A549 (cell line): ENCODE results near the gene NTRK1. TPM values are rescaled to one million over a fixed set of nuclear protein-coding genes. Genes with fewer than 3 reads are reported as not detected.

Experiments
- ATAC-seq, 2 experiments: fragments of 200-7000 bp in 1 of 2; fragments of >200 bp in 1 of 2; cut with Nextera tagmentation in 1 of 2; cut with Tn5 transposase in 1 of 2; 3 replicates each; pipeline versions ENCODE4 v1.8.0 to v1.9.1; 2018 to 2020; ENCODE audit warnings: mild to moderate bottlenecking in 1 of 2, moderate library complexity in 1 of 2
- CTCF ChIA-PET: fragments of 300-600 bp; sonication (Branson Sonifier 250); formaldehyde crosslinking; extraction: SDS; loops from one replicate; lab custom pipeline; 2021; ENCODE audit warnings: antibody characterized with exemption, inconsistent platforms; lab: Yijun Ruan, JAX
- POLR2A ChIA-PET: fragments of 350-600 bp; formaldehyde crosslinking; extraction: SDS; loops from one replicate; lab custom pipeline; 2021; ENCODE audit warnings: antibody characterized with exemption, inconsistent platforms; lab: Yijun Ruan, JAX
- DNase-seq, 2 experiments: peaks; one replicate each; pipeline versions ENCODE4 v3.0.0 to v3.0.0-alpha.2; 2011 to 2016; ENCODE audit warnings: low read depth in 1 of 2, low spot score in 1 of 2
- FAIRE-seq: peaks from 2 replicates; lab custom pipeline; 2011; peaks lifted over from hg19 to GRCh38; lab: Jason Lieb, UNC
- H3K27ac ChIP-seq, 2 experiments: fragments of >200 bp; sonication (Bioruptor Twin); formaldehyde crosslinking; 3 replicates each; pipeline ENCODE4 v1.5.1; 2016 to 2017
- H3K4me1 ChIP-seq: fragments of >200 bp; sonication (Bioruptor Twin); formaldehyde crosslinking; 3 replicates; pipeline ENCODE4 v1.6.1; 2016
- H3K4me2 ChIP-seq: fragments of >200 bp; sonication (Bioruptor Twin); formaldehyde crosslinking; 3 replicates; pipeline ENCODE4 v1.6.1; 2016
- H3K4me3 ChIP-seq: fragments of >200 bp; sonication (Bioruptor Twin); formaldehyde crosslinking; 3 replicates; pipeline ENCODE4 v1.5.1; 2016
- H3K9me3 ChIP-seq: fragments of >200 bp; sonication (Bioruptor Twin); formaldehyde crosslinking; 3 replicates; pipeline ENCODE4 v1.6.1; 2016
- BCL3 ChIP-seq: fragments of >200 bp; sonication (Bioruptor Twin); formaldehyde crosslinking; IDR thresholded peaks from 3 replicates; pipeline ENCODE4 v1.6.1; 2016
- CBX2 ChIP-seq: fragments of 200-600 bp; sonication (generic); IDR thresholded peaks from 2 replicates; pipeline ENCODE4 v1.6.1; 2016; ENCODE audit warnings: low read depth, mild to moderate bottlenecking, borderline replicate concordance
- EHF ChIP-seq: fragments of 250-450 bp; sonication (Bioruptor Pico); IDR thresholded peaks from 2 replicates; pipeline ENCODE4 v1.5.0; 2020; ENCODE audit warnings: mild to moderate bottlenecking
- ELK1 ChIP-seq: fragments of 150-350 bp; IDR thresholded peaks from 2 replicates; pipeline ENCODE4 v1.6.1; 2014; ENCODE audit warnings: low read depth, mild to moderate bottlenecking, low read length
- FOSB ChIP-seq: fragments of 250-450 bp; sonication (Bioruptor Pico); IDR thresholded peaks from 2 replicates; pipeline ENCODE4 v1.5.0; 2020; ENCODE audit warnings: mild to moderate bottlenecking, moderate library complexity
- FOXS1 ChIP-seq: fragments of 250-450 bp; sonication (Bioruptor Pico); IDR thresholded peaks from 2 replicates; pipeline ENCODE4 v1.5.0; 2020; ENCODE audit warnings: mild to moderate bottlenecking, moderate library complexity
- HES2 ChIP-seq: fragments of >200 bp; sonication (Bioruptor Twin); formaldehyde crosslinking; IDR thresholded peaks from 2 replicates; pipeline ENCODE4 v1.6.1; 2016
- HEYL ChIP-seq: fragments of 250-450 bp; sonication (Bioruptor Pico); IDR thresholded peaks from 2 replicates; pipeline ENCODE4 v1.8.0; 2021; ENCODE audit warnings: mild to moderate bottlenecking, moderate library complexity
- HMGXB4 ChIP-seq: fragments of 250-450 bp; sonication (Bioruptor Pico); IDR thresholded peaks from 2 replicates; pipeline ENCODE4 v1.5.0; 2021; ENCODE audit warnings: mild to moderate bottlenecking, moderate library complexity, borderline replicate concordance
- HOXA7 ChIP-seq: fragments of 250-450 bp; sonication (Bioruptor Pico); IDR thresholded peaks from 2 replicates; pipeline ENCODE4 v1.5.0; 2020; ENCODE audit warnings: mild to moderate bottlenecking, moderate library complexity
- JUNB ChIP-seq: fragments of >200 bp; sonication (Bioruptor Twin); formaldehyde crosslinking; IDR thresholded peaks from 2 replicates; pipeline ENCODE4 v1.6.1; 2016
- KDM5A ChIP-seq: fragments of 200-600 bp; sonication (generic); IDR thresholded peaks from 2 replicates; pipeline ENCODE4 v1.6.1; 2016; ENCODE audit warnings: antibody characterized with exemption, mild to moderate bottlenecking
- MYC ChIP-seq: IDR thresholded peaks from 2 replicates; pipeline ENCODE4 v1.6.1; 2012; ENCODE audit warnings: mild to moderate bottlenecking, inconsistent platforms, low read length, improper control_type of control experiment, borderline replicate concordance
- NFE2L2 ChIP-seq: fragments of 150-350 bp; conservative IDR thresholded peaks from 2 replicates; pipeline ENCODE4 v1.6.1; 2014; ENCODE audit warnings: low read length
- RARB ChIP-seq: fragments of 250-450 bp; sonication (Bioruptor Pico); IDR thresholded peaks from 2 replicates; pipeline ENCODE4 v1.8.0; 2021; ENCODE audit warnings: mild to moderate bottlenecking, moderate library complexity
- RCOR1 ChIP-seq: fragments of 150-350 bp; IDR thresholded peaks from 2 replicates; pipeline ENCODE4 v1.6.1; 2014; ENCODE audit warnings: antibody characterized with exemption, low read length, low read depth
- RFX5 ChIP-seq: fragments of 450-650 bp; IDR thresholded peaks from 2 replicates; pipeline ENCODE4 v1.7.1; 2014; ENCODE audit warnings: antibody characterized with exemption, mild to moderate bottlenecking, moderate library complexity
- RNF2 ChIP-seq: fragments of 200-600 bp; sonication (generic); IDR thresholded peaks from 2 replicates; pipeline ENCODE4 v1.6.1; 2016; ENCODE audit warnings: low read depth, mild to moderate bottlenecking, antibody characterized with exemption, moderate library complexity, borderline replicate concordance
- SREBF2 ChIP-seq: fragments of 450-650 bp; IDR thresholded peaks from 2 replicates; pipeline ENCODE4 v1.6.1; 2014; ENCODE audit warnings: mild to moderate bottlenecking, moderate library complexity
- TFCP2L1 ChIP-seq: fragments of 250-450 bp; sonication (Bioruptor Pico); IDR thresholded peaks from 2 replicates; pipeline ENCODE4 v1.5.0; 2021; ENCODE audit warnings: mild to moderate bottlenecking
- USF2 ChIP-seq: fragments of 450-650 bp; IDR thresholded peaks from 2 replicates; pipeline ENCODE4 v1.6.1; 2014; ENCODE audit warnings: antibody characterized with exemption
- ZC3H11A ChIP-seq: fragments of 450-650 bp; IDR thresholded peaks from 2 replicates; pipeline ENCODE4 v1.6.1; 2014; ENCODE audit warnings: antibody characterized with exemption, mild to moderate bottlenecking
- ZFP36 ChIP-seq: fragments of 450-650 bp; IDR thresholded peaks from 2 replicates; pipeline ENCODE4 v1.6.1; 2014; ENCODE audit warnings: borderline replicate concordance; ENCODE audit not compliant: partially characterized antibody
- ZNF302 ChIP-seq: fragments of 250-450 bp; sonication (Bioruptor Pico); IDR thresholded peaks from 2 replicates; pipeline ENCODE4 v1.9.0; 2021; ENCODE audit warnings: inconsistent platforms, mild to moderate bottlenecking, moderate library complexity
- WGBS: methylation state at CpG from one replicate; pipeline ENCODE4 v1.1.6; 2017; ENCODE audit errors: missing lambda C conversion rate; 5-methylcytosine and 5-hydroxymethylcytosine counted together
- polyA plus RNA-seq, 4 experiments: library from polyadenylated mRNA; depleted of rRNA in 3 of 4; stranded (reverse); fragments of >200 nt; fragmentation: RNase III in 1 of 4; extraction: RNeasy Plus Mini Kit Qiagen cat#74134 plus additional on column Dnase treatment in 1 of 4; gene quantifications; 2 replicates in 3 of 4; 3 replicates in 1 of 4; pipeline ENCODE4 v1.2.3, GENCODE V29; 2011 to 2017

The NTRK1 gene
- polyA plus RNA-seq, 2 of the 4 experiments (the other 2 are of a cell fraction) = 0.05 to 0.18 TPM

- FAIRE-seq (no peak), DNase-seq (no peak)
- CTCF ChIA-PET = interaction anchor here (0.6 to 20.8 kb wide), 12 partner anchors 11 to 230 kb away, joined by 3 to 341 read pairs (median 6); partner anchors contain the start of genes INSRR, LRRC71 and NTRK1
- 65% methylated on average over 1 of the region's 1 CpG for WGBS
- H3K27ac ChIP-seq = no peak overlapping the region
- H3K4me2 ChIP-seq = no peak overlapping the region
- no peak for TF ChIP-seq TFCP2L1 (CRISPR knock-in tag)
- TF ChIP-seq FOSB (CRISPR knock-in tag) = no peak
- no peak for TF ChIP-seq USF2
- TF ChIP-seq CBX2 = no peak
- no peak for TF ChIP-seq HES2
- TF ChIP-seq ZNF302 (CRISPR knock-in tag) = no peak
- TF ChIP-seq MYC = no peak
- TF ChIP-seq EHF = no peak
- TF ChIP-seq RFX5 = no peak
- no peak for TF ChIP-seq ELK1
- TF ChIP-seq HOXA7 (CRISPR knock-in tag) = no peak
- TF ChIP-seq JUNB = no peak
- TF ChIP-seq, all 56 proteins: peak for 0
- Histone ChIP-seq H3K4me1 (no peaks in the 10 kb centered on the region), H3K4me3 (no peak overlapping the region), H3K9me3 (no peaks in the 10 kb centered on the region)
- ATAC-seq = no peak
- POLR2A ChIA-PET = no interaction called here
Measured at GRCh38 chr1:156885314-156885713, 24.6 kb downstream of the NTRK1 start.

- CTCF ChIA-PET = interaction anchor here (0.6 to 20.8 kb wide), 11 partner anchors 12 to 231 kb away, joined by 3 to 341 read pairs (median 15); partner anchors contain the start of genes INSRR, ISG20L2, LRRC71 and METTL25B
Measured at GRCh38 chr1:156885880-156886355, 25.3 kb downstream of the NTRK1 start.

GRCh38 chr1:156886583-156887281, 26.1 kb downstream of the NTRK1 start:
- no peak for ATAC-seq
- H3K27ac ChIP-seq = no peak overlapping the region
- no peaks in the 10 kb centered on the region for H3K9me3 ChIP-seq
- CTCF ChIA-PET = interaction anchor here (1.0 to 20.8 kb wide), 11 partner anchors 13 to 199 kb away, joined by 3 to 341 read pairs (median 30); partner anchors contain the start of genes INSRR, ISG20L2, LRRC71 and METTL25B
- TF ChIP-seq MYC = no peak
- TF ChIP-seq HMGXB4 = no peak
- TF ChIP-seq FOXS1 (CRISPR knock-in tag) = no peak
- no peak for TF ChIP-seq ZC3H11A
- TF ChIP-seq RNF2 = no peak
- TF ChIP-seq HOXA7 (CRISPR knock-in tag) = no peak
- no peak for TF ChIP-seq RARB
- no peak for TF ChIP-seq RCOR1
- TF ChIP-seq SREBF2 = no peak
- no peak for TF ChIP-seq RFX5
- no peak for TF ChIP-seq KDM5A
- TF ChIP-seq FOSB (CRISPR knock-in tag) = no peak
- no peak for TF ChIP-seq BCL3
- TF ChIP-seq HEYL = no peak
- no peak overlapping the region for H3K4me3 ChIP-seq
- POLR2A ChIA-PET = no interaction called here
- FAIRE-seq = no peak
- no peaks in the 10 kb centered on the region; the same call in 2 of the 3 replicates for H3K4me1 ChIP-seq
- H3K4me2 ChIP-seq = no peak overlapping the region
- 48% methylated on average over 6 of the region's 6 CpGs for WGBS
- DNase-seq = no peak

More at GRCh38 chr1:156885880-156886355, 25.3 kb downstream of the NTRK1 start:
- TF ChIP-seq BCL3 (no peak), NFE2L2 (no peak), ZFP36 (peak; percentile 90)
- TF ChIP-seq, all 56 proteins: peak for 1
- Histone ChIP-seq H3K9me3 (no peaks in the 10 kb centered on the region), H3K4me3 (no peak overlapping the region), H3K4me1 (no peaks in the 10 kb centered on the region), H3K27ac (no peak overlapping the region), H3K4me2 (no peak overlapping the region)
- POLR2A ChIA-PET = no interaction called here
- FAIRE-seq (no peak), DNase-seq (no peak), ATAC-seq (no peak)
- 62% methylated on average over 13 of the region's 13 CpGs for WGBS
